Measurements from ENCODE around the gene PDE4C. TPM values are rescaled to one million over a fixed set of nuclear protein-coding genes. Genes with fewer than 3 reads are reported as not detected.

The PDE4C gene
- 7.6 TPM for total RNA-seq
- long read RNA-seq, partial matches to known transcripts, result 4 of 16 reads
- long read RNA-seq, other reads (novel, unspliced or antisense), result 8 of 16 reads

DNA sequence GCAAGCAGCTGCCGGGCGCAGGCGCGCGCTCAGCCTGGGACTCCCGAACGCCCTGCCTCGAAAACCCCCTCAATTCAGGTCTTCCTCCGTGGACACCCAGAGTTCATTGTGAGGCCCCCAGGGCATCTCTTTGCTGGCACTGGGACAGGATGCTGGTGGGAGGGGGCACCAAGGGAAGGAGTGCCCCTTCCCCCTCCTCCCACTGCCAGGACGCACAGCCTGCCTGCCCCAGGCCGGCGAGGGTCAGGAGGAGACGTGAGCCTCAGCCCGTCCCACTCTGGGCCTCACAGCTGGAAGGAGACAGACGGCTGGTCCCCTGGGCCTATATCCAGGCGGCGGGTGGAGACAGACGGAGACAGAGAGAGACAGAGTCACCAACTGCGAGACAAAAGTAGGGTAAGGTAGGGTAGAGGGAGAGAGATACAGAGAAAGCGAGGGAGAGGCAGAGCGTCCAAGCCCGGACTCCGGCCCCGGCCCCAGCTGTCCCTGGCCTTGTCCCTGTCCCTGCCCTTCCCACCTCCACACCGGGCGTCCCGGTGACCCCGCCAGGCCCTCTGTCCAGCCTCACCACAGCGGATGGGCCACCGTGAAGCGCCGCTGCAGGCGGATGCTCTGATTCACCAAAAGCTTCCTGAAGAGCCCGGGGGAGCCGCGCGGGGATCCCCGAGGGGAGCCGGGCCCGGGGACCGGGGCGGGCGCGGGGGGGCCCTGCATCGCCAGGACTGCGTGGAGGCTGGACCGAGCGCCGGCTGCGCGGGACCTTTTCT, at the start of gene PDE4C:
Gene PDE4C (minus strand): TSS at position 737 of the 767 bp plus-strand sequence. CDS start 23 bp downstream, at position 714.
- Histone ChIP-seq H3K27ac (no peak within 1 kb of the TSS), H3K36me3 (no peaks in the 10 kb centered on the region), H3K27me3 (peaks cover 36% of the 10 kb centered on the region), H3K9me3 (no peaks in the 10 kb centered on the region), H3K4me1 (peaks cover 10% of the 10 kb centered on the region), H3K4me3 (no peak within 1 kb of the TSS)
- intact Hi-C loops (cut with DNase I), result no loop called here
- ATAC-seq (no peak), DNase-seq (no peak)
- TF ChIP-seq, protein P1, sequence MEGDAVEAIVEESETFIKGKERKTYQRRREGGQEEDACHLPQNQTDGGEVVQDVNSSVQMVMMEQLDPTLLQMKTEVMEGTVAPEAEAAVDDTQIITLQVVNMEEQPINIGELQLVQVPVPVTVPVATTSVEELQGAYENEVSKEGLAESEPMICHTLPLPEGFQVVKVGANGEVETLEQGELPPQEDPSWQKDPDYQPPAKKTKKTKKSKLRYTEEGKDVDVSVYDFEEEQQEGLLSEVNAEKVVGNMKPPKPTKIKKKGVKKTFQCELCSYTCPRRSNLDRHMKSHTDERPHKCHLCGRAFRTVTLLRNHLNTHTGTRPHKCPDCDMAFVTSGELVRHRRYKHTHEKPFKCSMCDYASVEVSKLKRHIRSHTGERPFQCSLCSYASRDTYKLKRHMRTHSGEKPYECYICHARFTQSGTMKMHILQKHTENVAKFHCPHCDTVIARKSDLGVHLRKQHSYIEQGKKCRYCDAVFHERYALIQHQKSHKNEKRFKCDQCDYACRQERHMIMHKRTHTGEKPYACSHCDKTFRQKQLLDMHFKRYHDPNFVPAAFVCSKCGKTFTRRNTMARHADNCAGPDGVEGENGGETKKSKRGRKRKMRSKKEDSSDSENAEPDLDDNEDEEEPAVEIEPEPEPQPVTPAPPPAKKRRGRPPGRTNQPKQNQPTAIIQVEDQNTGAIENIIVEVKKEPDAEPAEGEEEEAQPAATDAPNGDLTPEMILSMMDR (IDR thresholded peaks at IDR 0.05), result no peak

DNA sequence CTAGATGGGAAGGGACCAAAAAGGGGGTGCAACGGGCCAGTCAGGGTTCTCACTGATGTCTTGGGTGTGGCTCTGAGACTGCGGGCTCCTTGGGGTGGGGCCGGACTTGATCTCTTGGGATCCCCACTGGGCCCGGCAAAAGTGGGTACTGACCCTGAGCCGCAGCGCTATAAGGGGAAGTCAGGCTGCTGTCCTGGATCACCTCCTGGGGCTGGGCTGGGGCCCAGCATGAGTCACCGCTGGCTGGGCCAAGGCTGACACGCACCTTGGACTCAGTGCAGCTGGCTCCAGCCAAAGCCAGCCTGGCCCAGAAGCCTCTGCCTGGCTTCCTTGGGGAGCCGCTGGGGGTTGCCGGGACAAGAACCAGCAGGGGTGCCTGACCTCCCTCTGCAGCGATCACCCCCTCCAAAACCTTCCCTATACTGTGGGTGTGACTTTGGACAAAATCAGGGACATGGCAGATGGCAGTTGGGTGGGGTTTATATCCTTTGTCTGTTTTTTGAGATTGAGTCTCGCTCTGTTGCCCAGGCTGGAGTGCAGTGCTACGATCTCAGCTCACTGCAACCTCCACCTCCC, 48.6 kb upstream of the PDE4C start:
- Histone ChIP-seq H3K4me3 (no peak overlapping the region), H3K9me3 (no peaks in the 10 kb centered on the region), H3K4me1 (peaks cover 35% of the 10 kb centered on the region), H3K27me3 (no peaks in the 10 kb centered on the region), H3K36me3 (peaks cover 13% of the 10 kb centered on the region), H3K27ac (peak overlapping the region; percentile 25)
- peak; percentile 85 for DNase-seq
- intact Hi-C loops (cut with DNase I), result no loop called here
- TF ChIP-seq, protein P1 (IDR thresholded peaks at IDR 0.05), result no peak
- ATAC-seq, result peak; percentile 68

DNA sequence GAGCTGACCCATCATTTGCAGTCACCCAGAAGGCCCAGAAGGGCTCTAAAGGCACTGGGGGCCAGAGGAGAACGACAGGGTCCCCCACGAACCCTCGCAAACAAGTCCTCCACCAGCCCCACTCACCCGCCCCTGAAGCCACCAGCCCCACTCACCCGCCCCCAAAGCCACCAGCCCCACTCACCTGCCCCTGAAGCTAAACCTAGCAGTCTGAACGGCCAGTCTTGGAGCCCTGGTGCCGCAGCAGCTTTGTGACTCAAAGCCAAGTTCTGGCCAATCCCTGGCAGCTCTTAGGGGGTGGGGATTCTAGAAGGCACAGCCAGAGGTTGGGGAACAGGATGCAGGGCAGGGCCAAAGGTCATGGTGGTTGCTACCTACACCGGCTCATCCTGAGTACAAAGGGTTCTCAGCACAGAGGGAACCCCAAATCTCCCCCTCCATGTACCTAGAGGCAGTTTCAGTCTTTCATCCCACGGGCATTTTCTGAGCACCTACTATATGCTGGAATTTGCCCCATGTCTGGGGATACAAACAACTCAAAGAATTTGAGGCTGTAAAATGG, 48.1 kb upstream of the PDE4C start, which contains the start of gene IQCN:
Gene IQCN (minus strand): TSS at position 234 of the 562 bp plus-strand sequence. CDS start 4,974 bp downstream, outside the sequence.
- peaks cover 34% of the 10 kb centered on the region for H3K4me1 ChIP-seq

DNA sequence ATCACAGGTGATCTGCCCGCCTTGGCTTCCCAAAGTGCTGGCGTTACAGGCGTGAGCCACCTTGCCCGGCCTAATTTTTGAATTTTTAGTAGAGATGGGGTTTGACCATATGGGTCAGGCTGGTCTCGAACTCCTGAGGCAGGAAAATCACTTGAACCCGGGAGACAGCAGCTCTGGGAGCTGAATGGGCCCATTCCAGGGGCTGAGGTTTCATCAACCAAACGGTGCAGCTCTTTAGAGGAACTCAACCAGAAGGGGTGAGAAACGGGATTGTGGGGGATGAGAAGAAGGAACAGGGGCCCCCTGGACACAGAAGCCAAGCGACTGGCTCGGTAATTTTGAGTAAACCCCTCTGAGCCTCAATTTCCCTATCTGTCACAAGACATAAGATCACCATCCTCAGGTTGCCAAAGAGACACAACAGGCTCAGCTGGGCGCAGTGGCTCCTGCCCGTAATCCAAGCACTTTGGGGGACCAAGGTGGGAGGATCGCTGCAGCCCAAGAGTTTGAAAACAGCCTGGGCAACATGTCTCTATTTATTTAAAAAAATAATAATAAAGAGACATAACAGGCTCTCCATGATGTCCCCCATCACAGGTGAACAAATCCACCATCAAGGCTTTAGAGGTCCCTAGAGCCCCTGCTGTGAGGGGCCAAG, 47.5 kb upstream of the PDE4C start:
- Histone ChIP-seq H3K9me3 (no peaks in the 10 kb centered on the region), H3K27ac (no peak overlapping the region), H3K4me1 (peaks cover 28% of the 10 kb centered on the region), H3K36me3 (peaks cover 7% of the 10 kb centered on the region), H3K27me3 (no peaks in the 10 kb centered on the region), H3K4me3 (no peak overlapping the region)
- TF ChIP-seq, protein P1 (IDR thresholded peaks at IDR 0.05), result no peak
- DNase-seq (no peak), ATAC-seq (no peak)
- intact Hi-C loops (cut with DNase I), result no loop called here

More for the DNA sequence above, 48.1 kb upstream of the PDE4C start, which contains the start of gene IQCN:
- TF ChIP-seq, protein P1 (IDR thresholded peaks at IDR 0.05), result no peak
- DNase-seq (no peak), ATAC-seq (no peak)
- Histone ChIP-seq H3K9me3 (no peaks in the 10 kb centered on the region), H3K27me3 (no peaks in the 10 kb centered on the region), H3K27ac (peak within 1 kb of the TSS; percentile 25), H3K36me3 (peaks cover 13% of the 10 kb centered on the region), H3K4me3 (no peak within 1 kb of the TSS)
- intact Hi-C loops (cut with DNase I), result no loop called here

DNA sequence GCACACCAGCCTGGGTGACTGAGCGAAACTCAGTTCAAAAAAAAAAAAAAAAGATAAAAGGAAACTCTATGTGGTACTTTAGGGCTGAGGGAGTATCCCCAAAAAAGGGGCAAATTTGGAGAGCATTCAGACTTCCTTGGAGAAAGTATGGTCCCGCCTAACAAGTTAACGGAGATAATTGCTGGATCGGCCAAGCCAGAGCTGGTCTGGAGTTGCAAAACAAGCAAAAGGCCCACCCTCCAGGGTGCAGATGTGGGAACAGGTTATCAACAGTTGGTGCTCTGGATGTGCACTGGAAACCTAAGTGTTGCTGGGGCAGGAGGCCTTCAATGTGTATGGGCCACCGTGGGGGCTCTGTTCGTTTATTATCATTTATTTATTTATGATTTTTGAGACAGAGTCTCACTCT, 45.2 kb upstream of the PDE4C start:
- intact Hi-C loops (cut with DNase I), result no loop called here
- peaks cover 15% of the 10 kb centered on the region for H3K4me1 ChIP-seq
- peaks cover 9% of the 10 kb centered on the region for H3K36me3 ChIP-seq
- no peak for ATAC-seq
- TF ChIP-seq, protein P1 (IDR thresholded peaks at IDR 0.05), result no peak
- no peak for DNase-seq
- H3K27me3 ChIP-seq, result no peaks in the 10 kb centered on the region
- H3K9me3 ChIP-seq, result no peaks in the 10 kb centered on the region
- no peak overlapping the region for H3K27ac ChIP-seq
- no peak overlapping the region for H3K4me3 ChIP-seq

All from upper lobe of right lung (tissue), 1 donor.